Caco-2 (cell line): ENCODE results near the gene DHCR24. TPM values are rescaled to one million over a fixed set of nuclear protein-coding genes. Genes with fewer than 3 reads are reported as not detected.

Experiments
- BruUV-seq: library from RNA; stranded (reverse); fragments of 400-500 nt; replicated peaks from 2 replicates; lab custom pipeline; 2021; lab: Mats Ljungman, UMichigan
- CTCF ChIA-PET: fragments of 300-600 bp; sonication (Branson Sonifier 250); formaldehyde crosslinking; loops from one replicate; lab custom pipeline; 2022; ENCODE audit warnings: antibody characterized with exemption; lab: Charles Lee
- POLR2A ChIA-PET: fragments of 300-600 bp; sonication (Branson Sonifier 250); formaldehyde crosslinking; loops from one replicate; lab custom pipeline; 2022; ENCODE audit warnings: antibody characterized with exemption; lab: Charles Lee
- DNase-seq, 2 experiments: peaks; one replicate each; pipeline versions ENCODE4 v3.0.0 to v3.0.0-alpha.2; 2020 to 2022
- H3K27me3 ChIP-seq: replicated peaks from 2 replicates; pipeline ENCODE4 v1.6.0; 2011; ENCODE audit warnings: low read length; ENCODE audit not compliant: control insufficient read depth, insufficient read depth
- H3K36me3 ChIP-seq: 2 replicates; pipeline ENCODE4 v1.5.1; 2011; ENCODE audit warnings: low read length; ENCODE audit not compliant: control insufficient read depth, insufficient read depth
- H3K4me1 ChIP-seq: fragments of 250-450 bp; sonication (Bioruptor Pico); 2 replicates; pipeline ENCODE4 v1.5.1; 2020; ENCODE audit warnings: mild to moderate bottlenecking
- H3K4me3 ChIP-seq: 2 replicates; pipeline ENCODE4 v1.5.1; 2011; ENCODE audit warnings: low read depth, mild to moderate bottlenecking, control low read depth, low read length
- H3K9me3 ChIP-seq: fragments of 250-450 bp; sonication (Bioruptor Pico); 2 replicates; pipeline ENCODE4 v1.5.1; 2020; ENCODE audit warnings: mild to moderate bottlenecking, moderate library complexity
- H3K27ac Mint-ChIP-seq: one replicate; pipeline ENCODE4 v1.8.0; 2022; ENCODE audit warnings: mixed read lengths; ENCODE audit not compliant: unreplicated experiment
- H3K27me3 Mint-ChIP-seq: one replicate; pipeline ENCODE4 v1.8.0; 2022; ENCODE audit warnings: mixed read lengths; ENCODE audit not compliant: insufficient read depth, unreplicated experiment
- H3K36me3 Mint-ChIP-seq: one replicate; pipeline ENCODE4 v1.8.0; 2022; ENCODE audit warnings: mild to moderate bottlenecking, mixed read lengths; ENCODE audit not compliant: insufficient read depth, unreplicated experiment
- H3K4me1 Mint-ChIP-seq: one replicate; pipeline ENCODE4 v1.8.0; 2022; ENCODE audit warnings: low read depth, mixed read lengths; ENCODE audit not compliant: unreplicated experiment
- H3K4me3 Mint-ChIP-seq: one replicate; pipeline ENCODE4 v1.8.0; 2022; ENCODE audit warnings: mild to moderate bottlenecking, moderate library complexity, mixed read lengths; ENCODE audit not compliant: unreplicated experiment
- H3K9me3 Mint-ChIP-seq: one replicate; pipeline ENCODE4 v1.8.0; 2022; ENCODE audit warnings: mixed read lengths; ENCODE audit not compliant: unreplicated experiment
- CTCF ChIP-seq, 2 experiments: fragments of 200-600 bp in 1 of 2; IDR thresholded peaks; 1 replicate in 1 of 2; 2 replicates in 1 of 2; pipeline versions ENCODE4 v1.5.1 to v1.8.0; 2011 to 2022; ENCODE audit warnings: antibody characterized with exemption in 1 of 2, control low read depth in 1 of 2, inconsistent platforms in 1 of 2, low read depth in 1 of 2, low read length in 1 of 2, mild to moderate bottlenecking in 1 of 2, moderate library complexity in 1 of 2; ENCODE audit not compliant: insufficient read depth in 1 of 2, severe bottlenecking in 1 of 2, unreplicated experiment in 1 of 2
- intact Hi-C: fragments of 100-400 bp; cut with micrococcal nuclease; formaldehyde crosslinking; loops from one replicate; pipeline ENCODE4 v1.10.0; 2022; ENCODE audit not compliant: unreplicated experiment
- total RNA-seq: library from RNA; stranded (reverse); gene quantifications from 2 replicates; pipeline ENCODE4 v1.2.3, GENCODE V29; 2022

DHCR24 gene
- total RNA-seq, 1 experiment from 2014 or later, result 522 TPM

DNA sequence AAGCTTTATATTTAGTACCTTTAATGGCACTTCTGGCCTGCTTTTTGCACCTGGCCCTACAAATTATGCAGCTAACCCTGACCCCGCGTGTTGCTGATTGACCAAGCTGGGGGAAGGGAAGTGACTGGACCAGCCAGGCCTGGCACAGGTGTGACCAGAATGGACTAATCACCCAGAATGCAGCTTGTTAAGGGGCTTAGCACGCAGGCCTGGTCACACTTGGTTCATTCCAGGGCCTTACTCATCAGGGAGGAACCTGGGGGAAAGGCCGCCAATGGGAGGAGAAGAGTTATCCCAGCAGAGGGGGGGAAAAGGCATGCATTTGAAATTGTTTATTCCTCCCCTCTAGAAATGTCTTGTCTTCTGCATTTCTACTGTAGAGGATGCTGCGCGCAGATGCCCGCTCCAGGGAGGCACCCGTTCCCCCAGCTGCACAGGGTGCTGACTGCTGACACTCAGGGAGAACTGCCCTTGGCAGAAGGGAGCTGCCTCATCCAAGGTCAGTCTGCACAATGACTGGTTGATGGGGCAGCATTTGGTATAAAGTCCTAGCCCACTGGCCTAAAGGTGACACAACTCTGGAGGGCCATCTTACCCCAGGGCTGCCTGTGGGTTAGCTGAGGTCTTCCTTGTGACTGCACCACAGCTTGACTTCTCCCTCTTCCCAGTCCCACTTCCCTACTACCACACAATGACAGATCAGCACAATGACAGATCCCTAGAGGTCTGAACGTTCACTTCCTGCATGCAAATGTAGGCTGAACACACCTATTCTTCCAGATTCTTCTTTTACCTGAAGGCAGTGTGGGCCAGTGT is 29.0 kb downstream of the DHCR24 start:
- Mint-ChIP-seq H3K4me1 (peaks cover 30% of the 10 kb centered on the region), H3K9me3 (no peaks in the 10 kb centered on the region), H3K36me3 (peaks cover 99% of the 10 kb centered on the region), H3K27me3 (no peaks in the 10 kb centered on the region), H3K27ac (no peak overlapping the region), H3K4me3 (no peak overlapping the region)
- no peak overlapping the region for H3K4me3 ChIP-seq
- H3K27me3 ChIP-seq, result no peaks in the 10 kb centered on the region
- CTCF ChIA-PET, result interaction anchor here (1.6 kb wide), 1 partner anchor 9 kb away, joined by 3 read pairs; no protein-coding TSS in a partner anchor
- no peaks in the 10 kb centered on the region for H3K9me3 ChIP-seq
- POLR2A ChIA-PET, result interaction anchor here (0.5 kb wide), 1 partner anchor 12 kb away, joined by 3 read pairs; no protein-coding TSS in a partner anchor
- H3K36me3 ChIP-seq, result peaks cover 4% of the 10 kb centered on the region
- H3K4me1 ChIP-seq, result peaks cover 6% of the 10 kb centered on the region; the same call in 1 of the 2 replicates
- intact Hi-C loops, result no loop called here
- no peak for DNase-seq
- no peak for TF ChIP-seq CTCF (IDR thresholded peaks at IDR 0.05; ENCODE audit: insufficient read depth in 1 of 2, low read depth in 1 of 2, low read length in 1 of 2, severe bottlenecking in 1 of 2, unreplicated experiment in 1 of 2)
- no TSS peak for BruUV-seq

GRCh38 chr1:54857141-54857540 is 29.9 kb downstream of the DHCR24 start:
- Mint-ChIP-seq H3K9me3 (no peaks in the 10 kb centered on the region), H3K4me1 (peaks cover 25% of the 10 kb centered on the region), H3K27me3 (no peaks in the 10 kb centered on the region), H3K36me3 (peaks cover 99% of the 10 kb centered on the region), H3K4me3 (no peak overlapping the region), H3K27ac (peak overlapping the region; percentile 53)
- intact Hi-C loops, result no loop called here
- ChIA-PET POLR2A (no interaction called here), CTCF (interaction anchor here (1.6 kb wide), 1 partner anchor 8 kb away, joined by 3 read pairs; no protein-coding TSS in a partner anchor)
- BruUV-seq, result no TSS peak
- DNase-seq, result no peak
- Histone ChIP-seq H3K36me3 (peaks cover 4% of the 10 kb centered on the region), H3K4me1 (peaks cover 6% of the 10 kb centered on the region; the same call in 1 of the 2 replicates), H3K9me3 (no peaks in the 10 kb centered on the region), H3K4me3 (no peak overlapping the region), H3K27me3 (no peaks in the 10 kb centered on the region)
- no peak for TF ChIP-seq CTCF (IDR thresholded peaks at IDR 0.05; ENCODE audit: insufficient read depth in 1 of 2, low read depth in 1 of 2, low read length in 1 of 2, severe bottlenecking in 1 of 2, unreplicated experiment in 1 of 2)

- intact Hi-C loops, result no loop called here
- ChIA-PET CTCF (no interaction called here), POLR2A (no interaction called here)
Observed at GRCh38 chr1:54854381-54855020, 32.5 kb downstream of the DHCR24 start.

More at GRCh38 chr1:54854381-54855020, 32.5 kb downstream of the DHCR24 start:
- no peaks in the 10 kb centered on the region for H3K9me3 ChIP-seq
- Mint-ChIP-seq H3K36me3 (peaks cover 99% of the 10 kb centered on the region), H3K27ac (no peak overlapping the region), H3K4me1 (peaks cover 1% of the 10 kb centered on the region), H3K27me3 (no peaks in the 10 kb centered on the region), H3K9me3 (no peaks in the 10 kb centered on the region), H3K4me3 (no peak overlapping the region)
- no peak for TF ChIP-seq CTCF (IDR thresholded peaks at IDR 0.05; ENCODE audit: insufficient read depth in 1 of 2, low read depth in 1 of 2, low read length in 1 of 2, severe bottlenecking in 1 of 2, unreplicated experiment in 1 of 2)
- peaks cover 7% of the 10 kb centered on the region for H3K36me3 ChIP-seq
- no peak overlapping the region for H3K4me3 ChIP-seq
- no peak for DNase-seq
- BruUV-seq, result no TSS peak
- no peaks in the 10 kb centered on the region for H3K27me3 ChIP-seq
- H3K4me1 ChIP-seq, result no peaks in the 10 kb centered on the region
